ENCODE data around the gene UGT1A3. TPM values are rescaled to one million over a fixed set of nuclear protein-coding genes. Genes with fewer than 3 reads are reported as not detected.

Gene UGT1A3
- total RNA-seq, 4 donors from 2014 or later, result 0.67 to 1.0 TPM; not detected in 2

- WGBS, 2 donors, result 66 to 80% methylated on average over 7 of the region's 7 CpGs
- Histone ChIP-seq H3K4me1 (peaks cover 6 to 13% of the 10 kb centered on the region in 2 donors), H3K9me3 (no peaks in the 10 kb centered on the region), H3K27me3 (no peaks in the 10 kb centered on the region), H3K27ac (peak overlapping the region in 2 of 3 donors; percentile 12 to 30), H3K4me3 (replicated peaks in 1 of 3) (no peak overlapping the region), H3K36me3 (no peaks in the 10 kb centered on the region)
- intact Hi-C loops (cut with DNase I), result no loop called here
- DNase-seq, result no peak
- TF ChIP-seq CTCF (IDR thresholded peaks at IDR 0.05), result no peak
- TF ChIP-seq POLR2A (IDR thresholded peaks at IDR 0.05), result no peak
These were observed 71.4 kb downstream of the UGT1A3 start for GRCh38 chr2:233800208-233800607.

GRCh38 chr2:233801357-233802131, 72.7 kb downstream of the UGT1A3 start:
- Histone ChIP-seq H3K36me3 (no peaks in the 10 kb centered on the region), H3K27ac (no peak overlapping the region), H3K4me1 (peaks cover 6 to 13% of the 10 kb centered on the region in 2 donors), H3K27me3 (no peaks in the 10 kb centered on the region), H3K4me3 (replicated peaks in 1 of 3) (no peak overlapping the region), H3K9me3 (no peaks in the 10 kb centered on the region)
- TF ChIP-seq CTCF (IDR thresholded peaks at IDR 0.05) (no peak), POLR2A (IDR thresholded peaks at IDR 0.05) (no peak)
- intact Hi-C loops (cut with DNase I), result no loop called here
- 73 to 93% methylated on average over 9 of the region's 9 CpGs for WGBS, 2 donors
- no peak for DNase-seq

- Histone ChIP-seq H3K36me3 (no peaks in the 10 kb centered on the region), H3K9me3 (no peaks in the 10 kb centered on the region), H3K4me1 (peaks cover 6 to 13% of the 10 kb centered on the region in 2 donors), H3K27ac (no peak overlapping the region), H3K4me3 (replicated peaks in 1 of 3) (no peak overlapping the region), H3K27me3 (no peaks in the 10 kb centered on the region)
- WGBS, 2 donors, result 77 to 83% methylated on average over 3 of the region's 3 CpGs
- intact Hi-C loops (cut with DNase I), result no loop called here
- TF ChIP-seq POLR2A (IDR thresholded peaks at IDR 0.05) (no peak), CTCF (IDR thresholded peaks at IDR 0.05) (no peak)
- DNase-seq, result no peak
These were observed 73.4 kb downstream of the UGT1A3 start for GRCh38 chr2:233802132-233802815.

GRCh38 chr2:233803292-233803911, 74.6 kb downstream of the UGT1A3 start:
- Histone ChIP-seq H3K4me3 (replicated peaks in 1 of 3) (no peak overlapping the region), H3K9me3 (no peaks in the 10 kb centered on the region), H3K36me3 (no peaks in the 10 kb centered on the region), H3K27me3 (no peaks in the 10 kb centered on the region), H3K27ac (no peak overlapping the region), H3K4me1 (peaks cover 6 to 13% of the 10 kb centered on the region in 2 donors)
- TF ChIP-seq CTCF (IDR thresholded peaks at IDR 0.05) (no peak), POLR2A (IDR thresholded peaks at IDR 0.05) (no peak)
- no peak for DNase-seq
- 50 to 86% methylated on average over 2 of the region's 2 CpGs for WGBS, 2 donors
- intact Hi-C loops (cut with DNase I), result no loop called here

Data from thyroid gland (tissue), 4 donors.